GM21737 (cell line): ENCODE measurements around the gene LGI2.
"Not testable (repeated sequence)": the region's sequence is repeated elsewhere in the genome, so short reads cannot be mapped to it uniquely, and the experiment has no call there.

ENCODE experiments used
- ATAC-seq: cut with Tn5 transposase; IDR thresholded peaks from one replicate; pipeline ENCODE4 v1.9.1; 2021; ENCODE audit warnings: mild to moderate bottlenecking, moderate library complexity; ENCODE audit not compliant: unreplicated experiment

Gene LGI2

DNA sequence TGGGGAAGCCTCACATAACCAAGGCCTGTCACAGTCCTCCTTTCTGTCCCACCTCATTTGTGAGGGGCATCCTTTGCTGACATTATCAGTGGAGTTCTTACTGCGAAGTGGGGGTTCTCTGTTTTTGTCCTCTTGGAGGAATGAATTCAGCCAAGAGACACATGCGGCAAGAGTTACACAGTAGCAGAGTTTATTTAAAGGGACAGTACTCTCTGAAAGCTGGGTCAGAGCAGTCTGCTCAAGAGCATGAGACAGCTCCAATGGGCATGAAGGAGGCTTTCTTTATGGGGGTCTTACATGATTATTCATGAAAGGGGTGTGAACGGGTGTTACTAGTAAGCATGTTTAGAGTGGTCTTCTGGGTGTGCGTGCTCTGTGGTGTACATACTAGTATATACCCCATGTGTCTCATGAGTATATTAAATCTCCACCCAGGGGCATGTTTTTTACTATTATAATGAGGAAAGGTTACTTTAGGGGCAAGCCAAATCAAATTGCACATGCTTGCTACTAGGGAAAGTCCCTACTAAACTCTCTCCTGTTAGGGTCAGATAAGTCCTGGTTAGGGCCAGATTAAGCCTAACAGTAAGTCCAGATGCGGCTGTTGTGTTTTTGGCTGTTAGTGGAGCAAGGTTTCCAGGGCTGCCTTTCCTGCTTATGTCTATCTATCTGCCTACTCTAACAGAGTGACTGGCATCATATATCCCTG, 19.8 kb upstream of the LGI2 start:
- ATAC-seq = no peak

DNA sequence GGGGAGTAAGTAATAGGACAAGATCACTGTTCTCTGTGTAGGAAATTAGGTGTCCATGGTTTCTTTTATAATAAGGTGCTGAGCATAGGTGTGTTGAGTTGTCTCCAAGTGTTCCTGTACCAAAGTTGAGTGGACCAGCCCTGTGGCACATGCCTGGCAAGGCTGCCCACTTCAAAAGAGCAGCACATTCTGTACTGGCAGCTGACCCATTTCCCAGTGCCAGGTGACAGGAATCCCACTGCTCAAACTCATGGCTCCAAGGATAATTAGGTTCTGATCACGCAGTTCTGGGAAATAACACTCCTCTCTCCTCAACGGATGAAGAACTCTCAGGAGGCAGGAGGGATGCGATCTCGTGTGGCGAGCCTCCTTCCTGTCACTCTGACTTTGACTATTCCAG, 12.8 kb upstream of the LGI2 start:
- ATAC-seq = no peak

DNA sequence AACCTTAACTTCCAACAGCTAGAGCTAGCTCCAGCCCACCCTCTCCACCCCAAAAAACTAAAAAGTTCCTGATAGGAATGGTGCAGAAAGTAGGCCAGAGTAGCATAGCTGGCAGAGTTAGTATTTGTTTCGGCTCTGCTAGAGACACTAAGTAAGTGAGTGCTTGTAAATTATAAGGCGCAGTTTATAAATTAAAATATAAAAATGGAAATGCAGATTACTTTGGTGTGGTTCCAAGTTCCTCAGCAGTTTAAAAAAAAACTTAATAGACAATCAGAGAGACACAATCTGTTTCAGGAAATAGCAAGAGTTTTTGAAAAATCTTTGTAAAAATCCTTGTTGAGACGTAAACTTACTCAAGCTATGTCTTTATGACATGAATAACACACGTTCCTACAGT, 2.8 kb upstream of the LGI2 start:
- no peak for ATAC-seq

DNA sequence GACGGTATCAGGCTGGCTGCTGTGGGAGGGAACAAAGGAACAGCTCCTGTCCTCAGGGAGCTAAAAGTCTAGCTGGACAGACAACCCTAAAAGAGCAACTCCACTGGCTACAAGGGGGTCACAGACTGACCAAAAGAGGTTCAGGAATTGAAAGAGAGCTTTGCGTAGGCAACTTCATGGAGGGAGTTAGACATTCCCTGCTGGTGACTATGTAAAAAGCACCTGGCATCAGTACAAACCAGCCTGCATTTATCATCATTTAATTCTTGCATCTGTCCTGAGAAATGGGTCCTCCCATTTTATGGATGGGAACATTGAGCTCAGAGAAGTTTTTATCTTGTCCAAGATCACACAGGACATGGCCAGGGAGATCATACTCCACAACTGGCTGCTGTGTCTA, 1.4 kb upstream of the LGI2 start:
- ATAC-seq = no peak

DNA sequence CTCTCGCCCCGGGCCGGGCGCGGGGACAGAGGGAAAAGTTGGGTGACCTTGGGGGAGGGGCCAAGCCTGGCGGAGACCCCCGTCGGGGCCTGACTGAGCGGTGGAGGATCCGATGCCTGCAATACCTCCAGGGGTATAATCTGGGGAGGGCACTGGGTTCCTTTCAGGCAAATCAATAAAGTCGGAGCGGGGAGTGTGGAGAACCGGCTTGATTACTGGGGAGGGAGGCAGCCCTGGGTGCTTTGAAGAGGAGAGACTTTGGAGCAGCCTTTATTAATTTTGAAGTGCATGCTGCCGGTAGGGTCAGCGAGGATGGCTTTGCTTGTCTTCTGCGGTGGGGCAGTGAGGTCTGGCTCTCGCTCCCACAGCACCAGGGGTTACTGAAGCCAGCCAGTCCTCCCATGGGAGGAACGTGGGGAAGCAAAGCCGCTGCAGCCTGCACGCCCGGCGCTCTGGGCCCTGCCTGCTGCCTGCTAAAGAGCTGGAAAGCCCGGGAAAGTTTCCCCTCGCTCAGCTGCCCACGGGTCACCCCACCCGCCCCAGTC, 403 bp upstream of the LGI2 start:
- ATAC-seq = no peak

DNA sequence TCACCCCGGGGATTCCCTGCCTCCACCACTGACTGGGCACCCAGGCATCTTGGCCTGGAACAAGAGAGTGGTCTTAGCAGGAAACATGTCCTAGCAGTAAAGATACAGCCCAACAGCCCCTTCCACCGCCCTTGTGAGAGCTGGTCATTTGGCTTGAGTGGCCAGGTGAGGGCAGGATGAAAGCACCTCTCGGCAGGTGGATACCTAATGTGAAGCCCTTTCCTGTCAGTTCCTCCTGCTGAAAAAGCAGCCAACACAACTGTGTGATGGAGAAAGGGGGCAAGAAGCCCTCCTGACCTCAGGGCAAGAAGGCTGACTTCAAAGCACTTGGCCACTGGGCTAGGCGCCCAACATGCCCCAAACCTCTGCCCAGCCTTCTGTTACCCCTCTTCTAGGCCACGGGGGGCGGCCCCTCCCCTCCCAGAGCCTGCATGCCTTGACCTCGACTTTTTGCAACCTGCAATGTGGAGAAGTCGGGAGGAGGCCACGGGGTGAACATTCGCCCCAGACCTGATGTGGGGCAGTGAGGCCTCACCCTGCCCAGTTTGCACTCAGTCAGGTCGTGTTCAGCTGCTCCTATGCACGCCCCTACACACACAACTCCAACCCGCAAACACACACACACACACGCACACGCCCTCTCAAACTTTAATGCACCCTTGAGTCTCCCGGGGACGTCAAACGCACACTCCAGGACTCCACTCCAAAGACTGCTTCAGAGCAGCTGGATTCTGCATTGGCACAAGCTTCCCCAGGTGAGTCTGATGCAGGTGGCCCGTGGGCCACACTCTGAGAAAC, 1.1 kb downstream of the LGI2 start:
- no peak for ATAC-seq

DNA sequence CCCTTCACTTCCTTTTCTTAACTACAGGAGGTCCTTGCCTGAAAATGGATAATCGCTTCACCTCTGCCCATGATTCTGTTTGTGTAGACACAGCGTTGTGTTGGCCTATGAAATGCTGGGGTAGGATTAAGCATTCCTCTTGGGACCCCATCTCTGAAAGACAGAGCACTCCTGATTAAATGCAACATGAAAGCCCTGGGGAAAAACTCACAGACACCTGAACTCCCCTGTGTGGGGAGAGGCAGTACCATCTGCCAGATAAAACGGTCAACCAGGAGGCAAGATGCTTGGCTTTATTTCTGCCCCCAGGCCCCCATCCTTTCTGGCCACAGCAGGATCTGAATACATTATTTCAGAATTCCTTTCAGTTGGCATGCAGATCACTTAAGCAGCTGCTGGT, 1.9 kb downstream of the LGI2 start:
- ATAC-seq = no peak

DNA sequence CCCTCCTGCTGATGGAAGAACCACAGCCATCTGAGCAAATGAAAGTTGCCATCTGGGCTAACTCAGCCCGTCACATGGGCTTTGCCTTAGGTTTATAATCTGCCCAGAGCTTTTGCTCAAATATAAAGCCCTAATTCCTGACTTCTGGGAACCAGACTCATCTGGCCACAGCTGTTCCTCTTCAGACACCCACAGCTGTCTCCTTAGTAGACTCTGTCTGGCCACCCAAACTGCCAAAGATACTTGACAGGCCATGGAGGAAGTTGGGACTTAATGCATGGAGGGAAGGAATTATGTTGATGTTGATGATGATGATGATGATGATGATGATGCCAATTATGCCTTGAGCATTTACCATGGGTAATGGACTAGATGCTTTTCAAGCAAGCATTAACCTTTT, 8.0 kb downstream of the LGI2 start:
- ATAC-seq = no peak

DNA sequence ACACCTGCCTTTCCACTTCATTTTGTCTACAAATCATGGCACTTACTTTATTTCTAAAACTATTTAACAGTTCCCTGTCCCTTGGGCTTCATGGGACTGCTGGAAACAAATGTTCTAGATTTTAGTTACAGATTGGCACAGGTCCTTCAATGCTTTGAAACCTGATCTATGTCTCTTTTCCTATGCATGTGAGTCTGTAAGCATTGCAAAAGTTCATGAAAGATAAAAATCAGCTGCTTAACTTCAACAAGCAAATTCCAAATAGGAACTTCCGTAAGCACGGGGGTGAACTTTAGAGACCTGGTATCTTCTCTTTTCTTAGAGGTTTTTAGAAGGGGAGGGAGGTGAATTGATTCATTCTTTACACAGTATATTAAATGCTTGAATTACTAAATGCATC, 9.5 kb downstream of the LGI2 start:
- ATAC-seq = no peak

DNA sequence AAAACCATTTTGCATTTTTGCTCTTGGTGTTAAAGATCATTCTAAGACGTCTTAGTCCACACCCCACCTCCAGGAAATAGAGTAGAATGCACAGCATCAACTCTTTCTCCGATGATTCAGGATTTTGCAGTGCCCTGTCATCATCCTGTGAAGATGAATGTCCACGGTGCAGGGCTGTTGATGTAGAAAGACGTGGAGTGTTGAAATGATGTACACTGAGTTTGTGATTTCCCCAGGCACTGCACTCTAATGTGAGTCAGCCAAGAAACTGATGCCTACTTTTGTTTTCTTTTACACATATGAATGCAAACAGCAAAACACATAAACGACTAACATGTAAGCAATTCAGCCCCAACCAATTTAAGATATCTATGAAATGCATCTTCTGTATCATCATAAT, 10.5 kb downstream of the LGI2 start:
- ATAC-seq = no peak

DNA sequence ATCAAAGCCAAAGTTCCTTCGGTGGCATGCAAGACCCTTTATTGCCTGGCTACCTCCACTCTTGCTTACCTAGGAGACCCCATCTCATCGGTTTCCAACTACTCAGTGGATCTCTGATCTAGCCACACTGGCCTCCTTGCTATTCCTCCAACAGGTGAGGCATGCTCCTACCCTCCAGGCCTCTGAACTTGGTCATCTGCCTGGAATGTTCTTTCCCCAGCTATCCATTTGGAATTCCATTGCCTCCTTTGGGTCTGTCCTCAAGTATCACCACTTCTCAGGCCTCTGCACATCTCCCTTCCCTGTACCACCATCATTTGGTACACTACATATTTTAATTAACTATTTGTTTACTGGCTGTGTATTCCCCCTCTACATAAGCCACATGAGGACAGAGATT, 11.2 kb downstream of the LGI2 start:
- ATAC-seq = no peak

DNA sequence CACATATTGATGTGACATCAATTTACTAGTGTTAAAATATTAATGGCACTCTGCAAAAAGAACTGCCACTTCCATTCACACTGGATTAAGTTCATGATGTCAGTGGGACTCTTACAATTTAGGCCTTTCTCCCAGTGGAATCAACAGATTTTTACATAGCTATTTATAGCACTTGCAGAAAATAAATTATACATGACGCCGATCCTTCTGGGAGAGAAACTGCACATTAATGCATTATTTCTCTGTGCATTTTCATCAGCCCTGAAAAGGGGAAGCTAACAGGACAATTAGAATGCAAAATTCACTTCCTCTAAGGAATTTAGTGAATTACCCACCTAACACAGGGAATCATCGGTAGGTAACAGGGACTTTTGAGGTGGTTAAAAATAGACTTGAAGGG, 15.7 kb downstream of the LGI2 start:
- no peak for ATAC-seq

DNA sequence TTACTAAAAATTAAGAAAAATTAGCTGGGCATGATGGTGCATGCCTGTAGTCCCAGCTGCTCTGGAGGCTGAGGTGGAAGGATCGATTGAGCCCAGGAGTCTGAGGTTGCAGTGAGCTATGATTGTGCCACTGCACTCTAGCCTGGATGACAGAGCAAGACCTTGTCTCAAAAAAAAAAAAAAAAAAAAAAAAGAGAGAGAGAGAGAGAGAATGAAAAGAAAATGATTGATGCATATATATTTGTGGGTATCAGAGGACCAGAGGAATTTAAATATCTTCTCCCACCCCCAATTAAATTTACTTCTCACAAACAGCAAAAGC, 16.1 kb downstream of the LGI2 start:
- not testable (repeated sequence) for ATAC-seq

DNA sequence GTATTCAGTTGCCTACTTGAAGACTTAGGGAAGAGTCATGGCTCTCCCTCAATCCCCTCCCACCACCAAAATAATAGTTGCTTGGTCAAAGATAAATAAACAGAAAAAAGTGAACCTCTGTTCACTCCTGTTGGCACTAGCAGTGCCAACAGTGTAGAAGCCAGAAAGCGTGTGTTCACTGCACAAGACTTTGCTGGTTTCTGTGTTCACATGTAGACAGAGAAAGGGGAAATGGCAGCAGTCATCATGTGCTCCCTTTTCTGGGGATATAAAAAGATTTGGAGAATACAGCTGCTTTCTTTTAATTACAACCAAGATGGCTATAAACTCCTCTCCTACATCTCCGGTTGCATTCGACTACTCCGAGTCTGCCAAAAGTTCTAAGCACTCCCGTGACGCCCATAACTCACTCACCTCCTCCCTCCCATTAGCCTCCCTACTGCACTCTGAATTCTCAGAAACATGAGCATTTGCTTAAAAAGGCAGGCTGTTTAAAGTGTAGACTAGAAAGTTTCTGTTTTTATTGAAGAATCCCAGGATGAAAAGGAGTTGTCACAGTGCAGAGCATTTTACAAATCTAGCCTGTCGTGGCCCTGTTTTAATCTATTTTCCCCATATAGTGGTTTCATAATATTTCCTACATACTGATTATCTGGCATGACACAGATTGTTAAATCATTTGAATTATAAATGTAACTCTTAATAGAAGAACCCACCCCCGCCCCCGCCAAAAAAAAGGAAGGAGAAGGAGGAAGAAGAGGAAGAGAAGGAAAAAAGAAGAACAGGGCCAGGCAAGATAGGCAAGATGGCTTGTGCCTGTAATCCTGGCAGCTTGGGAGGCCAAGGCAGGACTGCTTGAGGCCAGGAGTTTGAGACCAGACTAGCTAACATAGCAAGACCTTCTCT, 16.7 kb downstream of the LGI2 start:
- ATAC-seq = no peak

DNA sequence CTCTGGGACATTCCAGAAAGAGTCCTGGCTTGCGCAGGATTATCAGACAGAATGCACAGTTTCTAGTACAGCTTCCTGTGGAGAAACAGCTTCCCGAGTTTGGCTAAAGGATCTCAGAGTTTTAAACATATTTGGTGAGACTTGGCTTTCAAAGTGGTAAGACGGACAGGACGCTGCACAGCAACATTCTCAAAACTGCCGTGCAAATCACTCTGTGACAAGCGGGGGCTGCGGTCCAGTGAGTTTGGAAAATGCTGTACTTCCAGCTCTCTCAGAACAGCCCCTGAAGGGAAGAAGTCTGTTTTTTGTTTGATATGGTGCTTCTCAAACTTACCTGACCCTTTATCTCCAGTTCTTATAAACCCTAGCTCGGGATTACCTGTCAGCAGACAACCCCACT, 18.1 kb downstream of the LGI2 start:
- no peak for ATAC-seq

DNA sequence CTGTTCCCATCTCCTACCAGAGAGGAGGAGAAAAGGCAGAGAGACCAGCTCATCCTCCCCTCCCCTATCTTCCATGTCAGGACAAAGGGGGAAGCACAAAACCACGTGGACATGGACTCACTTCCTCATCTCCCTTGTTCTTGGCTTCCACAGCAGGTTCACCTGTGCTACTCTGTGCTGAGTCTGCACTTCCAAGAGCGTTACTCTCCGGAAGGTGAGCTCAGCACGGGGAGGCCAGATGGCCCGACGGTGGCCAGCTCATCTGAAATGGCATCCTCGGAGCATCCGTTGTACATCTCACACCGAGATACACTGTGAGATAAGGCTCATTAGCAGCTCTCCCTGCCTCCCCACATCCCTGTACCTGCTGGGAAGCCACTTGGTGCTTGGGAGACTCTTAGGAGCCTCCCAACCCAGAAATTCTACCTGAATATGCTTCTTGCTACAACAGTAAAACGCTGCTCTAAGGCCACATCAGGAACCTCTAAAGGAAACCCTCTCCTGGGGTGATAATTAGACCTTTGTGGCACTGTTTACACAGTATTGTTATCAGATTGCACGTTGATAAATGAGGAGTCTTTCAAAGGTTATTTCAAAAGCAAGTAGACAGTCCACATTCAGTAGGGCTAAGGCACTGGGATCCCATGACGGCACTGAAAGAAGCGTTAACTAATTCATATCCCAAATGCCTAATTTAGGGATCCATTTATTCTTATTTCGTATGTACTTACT, 19.4 kb downstream of the LGI2 start:
- no peak for ATAC-seq

DNA sequence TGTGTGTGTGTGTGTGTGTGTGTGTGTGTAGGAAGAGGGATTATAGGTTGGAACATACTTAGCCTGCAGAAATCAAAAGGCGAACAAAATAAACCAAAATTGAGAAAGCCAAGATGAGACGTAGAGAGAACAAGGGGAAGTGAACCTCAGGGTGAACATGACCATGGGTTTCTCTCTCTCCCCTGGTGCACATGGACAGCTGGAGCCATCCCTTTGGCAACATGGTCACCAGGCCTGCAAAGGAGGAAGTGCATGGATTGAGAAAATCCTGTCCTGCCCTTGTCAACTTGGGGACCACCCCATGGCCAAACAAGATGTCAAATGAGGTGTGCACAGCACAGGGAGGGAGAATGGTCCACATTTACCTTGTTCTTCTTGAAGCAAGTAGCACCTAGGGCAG, 23.1 kb downstream of the LGI2 start:
- ATAC-seq = no peak

DNA sequence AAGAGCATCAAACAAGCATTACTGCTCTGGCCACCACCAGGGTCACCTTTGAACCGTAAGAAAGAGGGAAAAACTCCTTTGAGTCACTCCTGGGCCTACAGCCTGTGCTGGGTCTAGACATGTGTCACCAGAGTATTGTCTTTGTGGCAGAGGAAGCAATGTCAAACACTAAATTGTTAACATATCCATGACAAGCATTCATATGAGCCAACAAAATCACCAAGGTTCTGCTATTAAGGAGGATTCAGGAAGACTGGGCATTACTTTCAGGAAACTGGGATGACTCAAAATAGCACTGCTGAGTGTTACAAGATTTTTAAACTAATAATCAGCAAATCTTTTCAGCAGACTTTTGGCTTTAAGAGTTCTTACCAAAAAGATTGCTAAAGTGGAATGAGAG, 28.1 kb downstream of the LGI2 start:
- no peak for ATAC-seq

DNA sequence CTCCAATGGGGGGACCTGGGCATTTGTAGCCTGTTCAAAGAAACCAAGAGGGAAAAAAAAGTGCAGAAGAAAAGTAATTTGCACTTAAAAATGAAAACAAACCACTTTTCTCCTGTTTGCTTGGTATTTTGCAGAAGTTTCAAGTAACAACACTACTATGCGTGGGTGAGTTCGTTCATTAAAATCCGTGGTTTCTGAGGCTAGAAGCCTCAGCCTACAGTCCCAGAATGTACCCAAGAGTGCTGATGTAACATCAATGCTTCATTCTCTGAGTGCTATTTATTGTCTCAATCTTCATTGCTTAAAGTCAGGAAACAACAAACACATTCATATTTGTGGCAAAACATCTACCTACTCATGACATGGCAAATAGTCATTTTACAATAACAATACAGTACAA, 29.2 kb downstream of the LGI2 start:
- ATAC-seq = no peak

DNA sequence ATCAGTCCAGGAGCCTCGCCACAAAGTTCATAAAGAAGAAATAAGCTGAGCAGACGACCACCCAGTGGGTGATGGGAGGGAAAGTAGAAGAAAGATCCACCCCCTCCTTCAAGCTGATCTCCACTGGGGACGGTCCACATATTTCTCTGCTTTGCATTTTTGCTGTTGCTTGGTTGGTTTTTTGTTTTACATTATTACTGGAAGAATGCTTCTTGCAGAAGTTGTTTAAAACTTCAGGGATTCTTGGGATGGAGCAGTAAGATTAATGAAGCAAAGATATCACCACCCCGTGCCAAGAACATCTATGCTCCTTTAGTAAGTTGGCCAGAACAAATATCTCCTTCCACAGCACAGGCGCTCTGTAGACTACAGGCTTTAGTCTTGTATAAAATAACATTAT, 30.1 kb downstream of the LGI2 start:
- ATAC-seq = no peak
